Measurements from ENCODE around the gene SCGB2A2.

Gene SCGB2A2

DNA sequence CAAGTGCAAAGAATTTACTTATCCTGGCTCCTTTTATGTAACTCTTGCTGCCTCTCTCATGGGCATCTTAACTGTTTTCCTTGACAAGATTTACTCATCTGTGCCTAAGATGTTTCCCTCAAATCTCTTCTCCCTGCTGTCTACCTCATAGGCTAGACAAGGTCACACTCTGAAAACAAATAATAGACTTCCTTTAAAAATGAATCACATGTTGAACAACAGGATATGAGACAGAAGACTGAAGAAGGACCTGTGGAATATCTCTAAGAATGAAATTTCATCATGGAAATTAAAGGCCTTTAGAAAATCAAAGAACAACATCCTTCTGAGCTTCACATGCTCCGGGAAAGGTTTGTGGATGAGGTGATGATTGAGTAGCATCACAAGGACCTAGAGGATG lies 6.0 kb upstream of the SCGB2A2 start:
- DNase-seq (ENCODE audit: low read depth, low spot score) = no peak

DNA sequence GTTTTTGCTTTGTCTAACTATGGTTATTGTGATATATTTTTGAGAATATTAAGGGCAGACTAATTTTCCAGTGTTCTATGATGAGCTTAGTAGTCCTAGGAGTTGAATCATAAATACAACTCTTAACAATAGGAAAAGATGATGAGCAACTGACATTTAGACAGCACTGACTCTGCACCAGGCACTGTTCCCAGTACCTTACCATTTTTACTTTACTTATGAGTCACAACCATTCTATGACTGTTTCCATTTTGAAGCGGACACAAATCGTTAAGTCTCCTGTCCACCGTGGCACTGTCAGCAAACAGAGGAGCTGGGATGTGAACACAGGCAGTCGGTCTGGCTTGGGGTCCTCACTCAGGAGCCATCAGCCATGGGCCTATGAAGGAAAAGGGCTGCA lies 3.4 kb upstream of the SCGB2A2 start:
- no peaks in the 10 kb centered on the region for H3K36me3 ChIP-seq (ENCODE audit: insufficient read depth, insufficient read length, low read length)
- no peaks in the 10 kb centered on the region for H3K4me1 ChIP-seq (ENCODE audit: insufficient read depth, insufficient read length)
- no peaks in the 10 kb centered on the region for H3K9me3 ChIP-seq (ENCODE audit: insufficient read depth, low read length)
- H3K27me3 ChIP-seq (ENCODE audit: insufficient read depth, insufficient read length) = no peaks in the 10 kb centered on the region
- H3K9ac ChIP-seq (ENCODE audit: insufficient read length, low read depth) = no peak overlapping the region
- no peak for DNase-seq (ENCODE audit: low read depth, low spot score)
- no peak overlapping the region for H3K4me3 ChIP-seq (ENCODE audit: insufficient read length, low read depth)
- TF ChIP-seq ZNF274 (IDR thresholded peaks at IDR 0.05; ENCODE audit: low read depth, low read length) = no peak
- no peak for TF ChIP-seq SUZ12 (IDR thresholded peaks at IDR 0.05; ENCODE audit: extremely low read depth, insufficient read depth, insufficient read length)
- TF ChIP-seq YY1 (IDR thresholded peaks at IDR 0.05; ENCODE audit: insufficient read depth, insufficient read length) = no peak

More for the DNA sequence above, 6.0 kb upstream of the SCGB2A2 start:
- H3K9ac ChIP-seq (ENCODE audit: insufficient read length, low read depth) = no peak overlapping the region
- no peak for TF ChIP-seq SUZ12 (IDR thresholded peaks at IDR 0.05; ENCODE audit: extremely low read depth, insufficient read depth, insufficient read length)
- no peak for TF ChIP-seq YY1 (IDR thresholded peaks at IDR 0.05; ENCODE audit: insufficient read depth, insufficient read length)
- TF ChIP-seq ZNF274 (IDR thresholded peaks at IDR 0.05; ENCODE audit: low read depth, low read length) = no peak
- no peak overlapping the region for H3K4me3 ChIP-seq (ENCODE audit: insufficient read length, low read depth)
- no peaks in the 10 kb centered on the region for H3K9me3 ChIP-seq (ENCODE audit: insufficient read depth, low read length)
- H3K4me1 ChIP-seq (ENCODE audit: insufficient read depth, insufficient read length) = no peaks in the 10 kb centered on the region
- no peaks in the 10 kb centered on the region for H3K27me3 ChIP-seq (ENCODE audit: insufficient read depth, insufficient read length)
- H3K36me3 ChIP-seq (ENCODE audit: insufficient read depth, insufficient read length, low read length) = no peaks in the 10 kb centered on the region

DNA sequence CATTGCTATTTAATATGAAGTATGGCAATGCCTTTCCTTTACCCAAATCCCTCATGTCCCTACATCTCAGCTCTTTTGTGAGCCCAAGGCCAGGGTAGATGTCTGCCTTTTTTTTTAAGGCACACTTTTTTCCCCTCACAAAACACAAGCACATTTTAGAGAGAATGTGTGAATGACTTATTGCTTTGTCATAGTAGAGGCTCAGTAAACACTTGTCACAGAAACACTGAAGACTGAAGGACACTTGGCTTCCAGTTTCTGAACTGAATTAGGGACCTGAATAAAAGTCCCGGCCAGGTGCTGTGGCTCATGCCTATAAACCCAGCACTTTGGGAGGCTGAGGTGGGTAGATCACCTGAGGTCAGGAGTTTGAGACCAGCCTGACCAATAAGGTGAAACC lies 2.9 kb upstream of the SCGB2A2 start:
- TF ChIP-seq SUZ12 (IDR thresholded peaks at IDR 0.05; ENCODE audit: extremely low read depth, insufficient read depth, insufficient read length) (no peak), YY1 (IDR thresholded peaks at IDR 0.05; ENCODE audit: insufficient read depth, insufficient read length) (no peak), ZNF274 (IDR thresholded peaks at IDR 0.05; ENCODE audit: low read depth, low read length) (no peak)
- Histone ChIP-seq H3K4me3 (ENCODE audit: insufficient read length, low read depth) (no peak overlapping the region), H3K4me1 (ENCODE audit: insufficient read depth, insufficient read length) (no peaks in the 10 kb centered on the region), H3K27me3 (ENCODE audit: insufficient read depth, insufficient read length) (no peaks in the 10 kb centered on the region), H3K9ac (ENCODE audit: insufficient read length, low read depth) (no peak overlapping the region), H3K36me3 (ENCODE audit: insufficient read depth, insufficient read length, low read length) (no peaks in the 10 kb centered on the region), H3K9me3 (ENCODE audit: insufficient read depth, low read length) (no peaks in the 10 kb centered on the region)
- no peak for DNase-seq (ENCODE audit: low read depth, low spot score)

DNA sequence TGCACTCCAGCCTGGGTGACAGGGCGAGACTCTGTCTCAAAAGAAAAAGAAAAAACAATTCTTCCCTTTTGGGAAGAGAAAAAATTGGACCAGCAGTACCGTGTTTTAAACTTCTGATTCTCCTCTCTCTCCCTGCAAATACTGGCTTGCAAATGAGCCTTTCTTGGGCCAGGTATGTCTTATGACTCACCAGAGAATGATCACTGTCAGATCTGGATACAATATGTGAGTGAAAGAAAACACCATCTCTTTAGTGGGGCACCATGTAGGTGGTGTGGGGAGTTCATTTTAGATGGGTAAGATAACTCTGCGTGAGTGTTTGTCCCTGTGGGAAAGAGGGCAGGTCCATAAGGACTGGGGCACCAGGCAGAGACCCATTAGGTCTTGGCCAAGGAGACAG lies 2.4 kb upstream of the SCGB2A2 start:
- Histone ChIP-seq H3K4me3 (ENCODE audit: insufficient read length, low read depth) (no peak overlapping the region), H3K9ac (ENCODE audit: insufficient read length, low read depth) (no peak overlapping the region), H3K36me3 (ENCODE audit: insufficient read depth, insufficient read length, low read length) (no peaks in the 10 kb centered on the region), H3K27me3 (ENCODE audit: insufficient read depth, insufficient read length) (no peaks in the 10 kb centered on the region), H3K4me1 (ENCODE audit: insufficient read depth, insufficient read length) (no peaks in the 10 kb centered on the region), H3K9me3 (ENCODE audit: insufficient read depth, low read length) (no peaks in the 10 kb centered on the region)
- DNase-seq (ENCODE audit: low read depth, low spot score) = no peak
- no peak for TF ChIP-seq SUZ12 (IDR thresholded peaks at IDR 0.05; ENCODE audit: extremely low read depth, insufficient read depth, insufficient read length)
- no peak for TF ChIP-seq YY1 (IDR thresholded peaks at IDR 0.05; ENCODE audit: insufficient read depth, insufficient read length)

DNA sequence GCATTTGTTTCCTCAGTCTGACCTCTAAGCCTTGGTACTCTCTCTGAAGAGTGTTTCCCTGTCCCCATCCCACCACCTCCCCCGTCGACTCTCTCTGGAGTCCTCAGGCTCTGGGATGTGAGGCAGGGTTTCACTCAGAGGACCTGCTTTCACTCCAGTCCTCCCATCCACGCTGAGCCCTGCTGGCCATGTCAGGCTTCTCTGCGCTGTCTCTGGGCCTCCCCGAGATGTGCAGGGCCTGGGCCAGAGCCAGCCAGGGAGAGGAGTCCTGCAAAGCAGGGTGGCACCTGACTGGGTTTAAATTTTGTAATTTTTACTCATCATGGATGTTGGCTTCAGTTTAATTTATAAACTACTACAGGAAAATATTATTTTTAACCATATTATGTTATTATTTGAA lies 3.3 kb downstream of the SCGB2A2 start:
- Histone ChIP-seq H3K9me3 (ENCODE audit: insufficient read depth, low read length) (peaks cover 7% of the 10 kb centered on the region; the same call in 1 of the 2 replicates), H3K4me1 (ENCODE audit: insufficient read depth, insufficient read length) (no peaks in the 10 kb centered on the region), H3K9ac (ENCODE audit: insufficient read length, low read depth) (no peak overlapping the region), H3K4me3 (ENCODE audit: insufficient read length, low read depth) (no peak overlapping the region), H3K27me3 (ENCODE audit: insufficient read depth, insufficient read length) (no peaks in the 10 kb centered on the region), H3K36me3 (ENCODE audit: insufficient read depth, insufficient read length, low read length) (no peaks in the 10 kb centered on the region)
- DNase-seq (ENCODE audit: low read depth, low spot score) = no peak
- TF ChIP-seq SUZ12 (IDR thresholded peaks at IDR 0.05; ENCODE audit: extremely low read depth, insufficient read depth, insufficient read length) = no peak
- no peak for TF ChIP-seq YY1 (IDR thresholded peaks at IDR 0.05; ENCODE audit: insufficient read depth, insufficient read length)
- no peak for TF ChIP-seq ZNF274 (IDR thresholded peaks at IDR 0.05; ENCODE audit: low read depth, low read length)

DNA sequence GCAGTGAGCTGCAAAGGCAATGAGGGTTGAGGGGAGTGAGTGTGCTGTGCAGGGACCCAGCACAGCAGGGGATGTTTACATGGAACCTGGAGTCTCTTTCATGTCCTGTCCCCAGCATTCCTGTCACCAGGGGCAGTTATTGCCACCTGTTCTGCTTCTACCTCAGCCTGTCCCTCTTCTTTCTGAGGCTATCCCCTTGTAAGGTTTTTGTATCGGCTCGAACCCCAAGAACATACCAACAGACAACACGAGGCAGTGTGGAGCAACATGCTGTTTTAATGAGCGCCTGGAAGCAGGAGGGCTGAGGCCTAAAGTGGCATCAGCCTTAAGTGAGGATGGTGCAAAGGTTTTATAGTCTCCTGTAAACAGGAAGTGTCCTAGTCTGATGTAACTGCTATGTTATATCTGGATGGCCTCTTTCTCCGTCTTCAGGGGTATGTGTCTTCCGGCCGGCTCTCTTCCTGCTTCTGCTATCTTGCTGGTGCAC lies 3.9 kb downstream of the SCGB2A2 start:
- H3K36me3 ChIP-seq (ENCODE audit: insufficient read depth, insufficient read length, low read length) = no peaks in the 10 kb centered on the region
- no peak overlapping the region for H3K4me3 ChIP-seq (ENCODE audit: insufficient read length, low read depth)
- no peak for DNase-seq (ENCODE audit: low read depth, low spot score)
- no peak for TF ChIP-seq SUZ12 (IDR thresholded peaks at IDR 0.05; ENCODE audit: extremely low read depth, insufficient read depth, insufficient read length)
- H3K9me3 ChIP-seq (ENCODE audit: insufficient read depth, low read length) = peaks cover 7% of the 10 kb centered on the region; the same call in 1 of the 2 replicates
- H3K9ac ChIP-seq (ENCODE audit: insufficient read length, low read depth) = no peak overlapping the region
- H3K27me3 ChIP-seq (ENCODE audit: insufficient read depth, insufficient read length) = no peaks in the 10 kb centered on the region
- no peaks in the 10 kb centered on the region for H3K4me1 ChIP-seq (ENCODE audit: insufficient read depth, insufficient read length)

DNA sequence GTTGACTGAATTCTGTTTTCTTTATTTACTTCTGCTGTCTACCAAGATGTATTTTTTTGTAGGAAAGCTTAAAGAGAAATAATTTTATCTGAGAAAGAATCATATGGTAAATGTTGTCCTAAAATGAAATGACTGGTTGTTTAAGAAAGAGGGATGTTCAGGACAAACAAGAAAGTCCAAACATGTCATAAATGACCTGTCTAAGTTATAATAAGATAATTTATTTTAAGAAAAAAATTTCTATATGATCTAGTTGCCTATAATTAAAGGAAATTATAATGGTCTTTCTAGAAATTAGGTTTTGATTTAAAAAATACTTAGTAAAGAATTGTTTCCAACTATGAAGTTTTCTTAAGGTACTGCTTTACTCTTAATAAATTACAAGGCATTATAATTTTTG lies 10.5 kb downstream of the SCGB2A2 start:
- Histone ChIP-seq H3K4me3 (ENCODE audit: insufficient read length, low read depth) (no peak overlapping the region), H3K4me1 (ENCODE audit: insufficient read depth, insufficient read length) (no peaks in the 10 kb centered on the region), H3K36me3 (ENCODE audit: insufficient read depth, insufficient read length, low read length) (no peaks in the 10 kb centered on the region), H3K9ac (ENCODE audit: insufficient read length, low read depth) (no peak overlapping the region), H3K9me3 (ENCODE audit: insufficient read depth, low read length) (peaks cover 50% of the 10 kb centered on the region), H3K27me3 (ENCODE audit: insufficient read depth, insufficient read length) (no peaks in the 10 kb centered on the region)
- DNase-seq (ENCODE audit: low read depth, low spot score) = no peak
- TF ChIP-seq ZNF274 (IDR thresholded peaks at IDR 0.05; ENCODE audit: low read depth, low read length) (no peak), YY1 (IDR thresholded peaks at IDR 0.05; ENCODE audit: insufficient read depth, insufficient read length) (no peak), SUZ12 (IDR thresholded peaks at IDR 0.05; ENCODE audit: extremely low read depth, insufficient read depth, insufficient read length) (no peak)

DNA sequence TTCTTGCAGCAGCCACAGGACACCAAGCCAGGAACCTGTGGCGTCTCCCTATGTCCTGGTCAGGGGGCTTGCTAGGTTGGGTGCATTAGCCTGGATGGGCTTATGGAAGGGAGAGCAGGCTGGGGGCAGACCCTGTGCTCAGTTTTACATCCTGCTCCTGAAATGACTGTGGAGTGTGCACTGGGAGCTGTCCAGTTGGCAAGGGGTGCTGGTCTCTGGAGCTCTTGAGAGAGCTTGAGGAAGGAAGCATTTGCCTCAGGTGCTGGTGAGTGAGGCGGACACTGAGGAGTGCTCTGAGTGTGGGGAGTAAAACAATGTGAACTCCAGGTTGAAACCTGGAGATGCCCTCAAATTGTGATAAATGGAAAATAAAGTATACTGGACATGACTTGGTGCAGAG lies 25.5 kb downstream of the SCGB2A2 start:
- H3K36me3 ChIP-seq (ENCODE audit: insufficient read depth, insufficient read length, low read length) = no peaks in the 10 kb centered on the region
- TF ChIP-seq YY1 (IDR thresholded peaks at IDR 0.05; ENCODE audit: insufficient read depth, insufficient read length) (no peak), SUZ12 (IDR thresholded peaks at IDR 0.05; ENCODE audit: extremely low read depth, insufficient read depth, insufficient read length) (no peak), ZNF274 (IDR thresholded peaks at IDR 0.05; ENCODE audit: low read depth, low read length) (no peak)
- no peaks in the 10 kb centered on the region for H3K27me3 ChIP-seq (ENCODE audit: insufficient read depth, insufficient read length)
- H3K9me3 ChIP-seq (ENCODE audit: insufficient read depth, low read length) = no peaks in the 10 kb centered on the region
- H3K4me1 ChIP-seq (ENCODE audit: insufficient read depth, insufficient read length) = no peaks in the 10 kb centered on the region
- H3K9ac ChIP-seq (ENCODE audit: insufficient read length, low read depth) = no peak overlapping the region
- H3K4me3 ChIP-seq (ENCODE audit: insufficient read length, low read depth) = no peak overlapping the region
- peak; percentile 13 for DNase-seq (ENCODE audit: low read depth, low spot score)
